ENCODE results near the gene SGMS1. TPM values are rescaled to one million over a fixed set of nuclear protein-coding genes. Genes with fewer than 3 reads are reported as not detected.
"Not testable (repeated sequence)": the region's sequence is repeated elsewhere in the genome, so short reads cannot be mapped to it uniquely, and the experiment has no call there.

Gene SGMS1
- total RNA-seq, 3 donors from 2014 or later = 66.5 to 114 (median 80.1) TPM

GRCh38 chr10:50504389-50504788 lies 119.4 kb downstream of the SGMS1 start:
- Histone ChIP-seq H3K27me3 (no peaks in the 10 kb centered on the region), H3K4me3 (no peak overlapping the region), H3K4me1 (no peaks in the 10 kb centered on the region), H3K27ac (no peak overlapping the region), H3K9me3 (no peaks in the 10 kb centered on the region), H3K36me3 (no peaks in the 10 kb centered on the region)
- no peak for TF ChIP-seq POLR2A (IDR thresholded peaks at IDR 0.05)
- TF ChIP-seq, protein P1, sequence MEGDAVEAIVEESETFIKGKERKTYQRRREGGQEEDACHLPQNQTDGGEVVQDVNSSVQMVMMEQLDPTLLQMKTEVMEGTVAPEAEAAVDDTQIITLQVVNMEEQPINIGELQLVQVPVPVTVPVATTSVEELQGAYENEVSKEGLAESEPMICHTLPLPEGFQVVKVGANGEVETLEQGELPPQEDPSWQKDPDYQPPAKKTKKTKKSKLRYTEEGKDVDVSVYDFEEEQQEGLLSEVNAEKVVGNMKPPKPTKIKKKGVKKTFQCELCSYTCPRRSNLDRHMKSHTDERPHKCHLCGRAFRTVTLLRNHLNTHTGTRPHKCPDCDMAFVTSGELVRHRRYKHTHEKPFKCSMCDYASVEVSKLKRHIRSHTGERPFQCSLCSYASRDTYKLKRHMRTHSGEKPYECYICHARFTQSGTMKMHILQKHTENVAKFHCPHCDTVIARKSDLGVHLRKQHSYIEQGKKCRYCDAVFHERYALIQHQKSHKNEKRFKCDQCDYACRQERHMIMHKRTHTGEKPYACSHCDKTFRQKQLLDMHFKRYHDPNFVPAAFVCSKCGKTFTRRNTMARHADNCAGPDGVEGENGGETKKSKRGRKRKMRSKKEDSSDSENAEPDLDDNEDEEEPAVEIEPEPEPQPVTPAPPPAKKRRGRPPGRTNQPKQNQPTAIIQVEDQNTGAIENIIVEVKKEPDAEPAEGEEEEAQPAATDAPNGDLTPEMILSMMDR (IDR thresholded peaks at IDR 0.05) = no peak
- no peak for DNase-seq (ENCODE audit: low spot score in 2 of 2)
- intact Hi-C loops (cut with DNase I; ENCODE audit: low total_unique reads) = no loop called here

DNA sequence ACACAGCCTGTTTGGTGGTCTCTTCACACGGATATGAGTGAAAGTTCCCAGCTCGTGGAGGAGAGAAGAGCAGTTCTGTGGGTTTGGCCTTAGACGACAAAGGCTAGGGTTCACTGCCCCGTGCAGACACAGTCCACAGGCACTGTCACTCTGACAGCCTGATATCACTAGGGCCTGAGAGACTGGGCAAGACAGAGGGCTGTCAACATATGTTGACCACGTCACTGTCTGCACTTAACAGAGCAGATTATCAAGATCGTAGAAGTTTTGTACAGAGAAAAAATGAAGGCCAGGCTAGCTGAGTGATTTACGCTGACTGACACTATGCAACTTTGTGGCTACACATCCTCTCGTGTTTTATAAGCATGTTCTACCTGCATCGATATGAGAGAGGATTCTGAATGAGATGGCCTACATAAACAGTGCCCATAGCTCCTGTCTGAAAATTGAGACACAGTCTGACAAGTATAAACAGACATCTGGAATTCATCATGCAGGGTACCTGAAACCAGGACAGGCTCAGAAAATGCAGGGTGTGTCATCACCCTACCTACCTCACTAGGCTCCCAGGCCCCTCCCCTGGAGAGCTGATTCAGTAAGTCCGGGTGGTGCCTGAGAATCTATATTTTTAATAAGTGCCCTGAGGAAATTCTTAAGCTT lies 120.0 kb downstream of the SGMS1 start:
- Histone ChIP-seq H3K9me3 (no peaks in the 10 kb centered on the region), H3K27ac (no peak overlapping the region), H3K4me3 (no peak overlapping the region), H3K4me1 (no peaks in the 10 kb centered on the region), H3K36me3 (no peaks in the 10 kb centered on the region), H3K27me3 (no peaks in the 10 kb centered on the region)
- TF ChIP-seq POLR2AphosphoS5 (IDR thresholded peaks at IDR 0.05) = no peak
- TF ChIP-seq, protein P1 (IDR thresholded peaks at IDR 0.05) = no peak
- TF ChIP-seq POLR2A (IDR thresholded peaks at IDR 0.05) = no peak
- DNase-seq (ENCODE audit: low spot score in 2 of 2) = no peak
- intact Hi-C loops (cut with DNase I; ENCODE audit: low total_unique reads) = no loop called here

DNA sequence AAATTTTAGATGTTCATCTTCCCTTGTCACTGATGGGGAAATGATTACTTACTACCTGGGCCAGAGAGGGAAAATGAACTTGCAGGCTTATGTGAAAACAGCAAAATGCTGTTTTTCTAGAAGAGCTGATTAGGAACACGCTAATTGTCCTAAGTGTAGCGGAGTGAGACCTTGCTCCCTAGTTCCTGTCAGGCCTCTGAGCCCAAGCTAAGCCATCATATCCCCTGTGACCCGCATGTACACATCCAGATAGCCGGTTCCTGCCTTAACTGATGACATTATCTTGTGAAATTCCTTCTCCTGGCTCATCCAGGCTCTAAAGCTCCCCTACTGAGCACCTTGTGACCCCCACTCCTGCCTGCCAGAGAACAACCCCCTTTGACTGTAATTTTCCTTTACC lies 120.6 kb downstream of the SGMS1 start:
- DNase-seq (ENCODE audit: low spot score in 2 of 2); H3K27me3 ChIP-seq; intact Hi-C loops (cut with DNase I; ENCODE audit: low total_unique reads); H3K36me3 ChIP-seq; H3K4me1 ChIP-seq; H3K4me3 ChIP-seq; H3K9me3 ChIP-seq; H3K27ac ChIP-seq: not testable (repeated sequence)

DNA sequence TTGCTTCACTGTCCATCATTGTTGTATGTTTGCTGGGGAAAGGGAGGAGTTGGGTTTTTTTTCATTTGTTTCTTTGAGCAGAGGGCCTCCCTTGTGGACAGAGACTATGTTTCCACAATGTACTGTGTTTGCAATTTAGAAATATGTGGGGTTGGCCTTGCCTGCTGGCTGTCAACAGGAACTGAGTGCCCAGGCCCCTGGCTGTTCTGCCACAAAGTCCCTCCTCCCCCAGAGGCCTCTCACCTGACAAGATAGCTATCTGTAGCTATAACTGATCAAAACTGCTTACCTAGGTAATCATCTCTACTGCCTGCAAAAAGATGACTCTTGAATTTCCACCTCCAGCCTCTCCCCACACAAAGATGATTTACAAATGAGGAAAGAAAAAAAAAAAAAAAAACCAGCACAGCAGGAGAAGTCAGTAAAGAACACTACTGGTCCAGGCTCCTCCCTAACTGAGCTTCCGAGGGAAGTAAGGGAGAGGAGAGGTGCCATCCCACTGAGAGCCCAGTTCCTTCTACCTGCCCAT lies 121.8 kb downstream of the SGMS1 start:
- Histone ChIP-seq H3K27me3 (no peaks in the 10 kb centered on the region), H3K4me3 (no peak overlapping the region), H3K9me3 (no peaks in the 10 kb centered on the region), H3K4me1 (no peaks in the 10 kb centered on the region), H3K36me3 (no peaks in the 10 kb centered on the region), H3K27ac (peak overlapping the region in 1 of 2 donors; percentile 19)
- TF ChIP-seq, protein P1 (IDR thresholded peaks at IDR 0.05) = no peak
- TF ChIP-seq POLR2AphosphoS5 (IDR thresholded peaks at IDR 0.05) (no peak), POLR2A (IDR thresholded peaks at IDR 0.05) (no peak)
- DNase-seq (ENCODE audit: low spot score in 2 of 2) = no peak
- intact Hi-C loops (cut with DNase I; ENCODE audit: low total_unique reads) = no loop called here

DNA sequence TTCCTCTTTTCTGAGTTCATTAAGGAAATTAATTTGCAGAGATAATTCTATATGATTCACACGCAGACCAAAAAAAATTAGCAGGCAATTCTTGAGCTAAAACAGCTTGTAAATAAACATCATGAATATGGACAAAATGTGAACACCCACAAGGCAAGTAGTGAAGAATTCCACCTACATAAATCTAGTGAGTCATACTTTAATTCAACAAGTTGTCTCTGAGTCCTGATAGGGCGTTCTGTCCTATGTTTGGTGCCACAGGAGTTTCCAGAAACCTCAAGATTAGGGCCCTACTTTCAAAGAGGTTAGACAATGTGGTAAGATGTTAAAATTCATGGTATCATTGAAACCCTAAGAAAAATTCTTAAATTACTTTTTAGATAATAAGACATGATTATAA lies 122.3 kb downstream of the SGMS1 start:
- no peak overlapping the region for H3K27ac ChIP-seq
- H3K4me1 ChIP-seq = no peaks in the 10 kb centered on the region
- DNase-seq (ENCODE audit: low spot score in 2 of 2) = no peak
- intact Hi-C loops (cut with DNase I; ENCODE audit: low total_unique reads) = no loop called here
- no peak overlapping the region for H3K4me3 ChIP-seq
- TF ChIP-seq, protein P1 (IDR thresholded peaks at IDR 0.05) = no peak
- no peak for TF ChIP-seq POLR2A (IDR thresholded peaks at IDR 0.05)
- TF ChIP-seq POLR2AphosphoS5 (IDR thresholded peaks at IDR 0.05) = no peak
- H3K36me3 ChIP-seq = no peaks in the 10 kb centered on the region
- no peaks in the 10 kb centered on the region for H3K27me3 ChIP-seq
- no peaks in the 10 kb centered on the region for H3K9me3 ChIP-seq

Measured in breast epithelium (tissue), 4 donors.